Activated CD8-positive, alpha-beta memory T cell treated with anti-CD3 and anti-CD28 coated beads, Interleukin-2, amount 50 U/mL, for 4 hours (primary cell): ENCODE data around the gene GALNT5.

Source experiments
- DNase-seq: peaks from one replicate; pipeline ENCODE4 v3.0.0-alpha.2; 2020

Gene GALNT5

GRCh38 chr2:157292853-157293252 lies 35.3 kb downstream of the GALNT5 start:
- DNase-seq = no peak

DNA sequence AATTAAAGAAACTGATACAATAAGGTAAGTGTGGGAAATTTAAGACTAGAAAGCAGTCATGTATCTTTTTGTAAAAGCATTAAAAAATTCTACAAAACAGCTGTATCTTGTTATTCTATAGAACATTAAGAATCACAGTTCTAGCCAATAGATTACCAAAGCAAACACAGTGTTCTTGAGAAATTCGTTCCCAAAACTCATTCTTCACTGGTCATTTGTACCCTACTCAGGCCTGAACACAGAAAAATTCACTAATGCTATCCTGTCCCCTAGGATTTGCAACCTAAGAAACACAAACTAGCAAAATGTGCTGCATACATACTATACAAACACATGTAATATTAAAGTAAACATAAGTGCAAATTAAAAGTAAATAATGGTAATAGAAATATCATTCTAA lies 39.0 kb downstream of the GALNT5 start:
- no peak for DNase-seq

- DNase-seq = no peak
These were observed 39.5 kb downstream of the GALNT5 start for GRCh38 chr2:157296958-157297357.

DNA sequence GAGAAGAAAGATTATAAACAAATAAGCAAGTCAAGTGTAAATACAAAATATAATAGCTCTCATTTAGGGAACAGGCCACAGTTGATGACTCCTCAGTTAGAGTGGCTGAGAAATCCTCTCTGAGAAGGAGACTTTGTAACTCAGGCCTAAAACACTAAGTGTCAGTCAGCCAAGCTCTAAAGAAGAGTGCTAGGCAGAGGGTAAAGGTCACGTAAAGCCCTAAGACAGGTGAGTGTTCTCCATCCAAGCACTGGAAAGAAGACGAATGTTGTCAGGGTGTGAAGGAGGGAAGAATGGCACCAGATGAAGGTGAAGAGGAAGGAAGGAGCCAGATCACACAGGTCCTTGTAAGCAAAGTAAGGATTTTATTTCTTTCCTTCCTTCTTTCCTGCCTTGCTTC lies 43.8 kb downstream of the GALNT5 start:
- no peak for DNase-seq

DNA sequence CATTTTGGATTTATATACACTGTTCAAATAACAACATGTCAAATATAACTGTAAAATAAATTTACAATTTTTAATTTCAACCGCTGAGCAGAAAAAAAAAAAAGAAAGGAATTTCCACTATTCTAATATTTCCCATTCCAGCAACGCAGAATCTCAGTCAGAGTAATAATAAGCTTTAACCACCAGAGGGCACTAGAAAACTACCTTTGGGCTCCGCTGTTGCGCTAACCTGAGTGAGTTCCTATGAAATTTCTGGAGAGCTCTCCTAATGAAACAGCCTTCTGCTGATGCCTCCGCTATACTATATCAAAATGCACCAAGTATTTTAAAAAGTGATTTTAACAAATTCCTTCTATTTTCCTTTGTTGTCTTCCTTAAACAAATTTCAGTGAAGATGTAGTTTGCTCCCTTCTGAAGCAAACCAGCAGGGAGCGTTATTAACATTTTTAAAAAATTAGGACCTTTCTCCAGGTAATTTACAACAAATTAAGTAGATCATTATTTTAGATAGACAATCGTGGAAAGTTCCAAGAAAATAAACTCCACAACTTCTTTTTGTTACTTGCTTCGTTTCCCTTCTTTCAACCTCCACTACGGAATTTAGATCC lies 45.1 kb downstream of the GALNT5 start:
- DNase-seq = peak; percentile 17

GRCh38 chr2:157303612-157304011 lies 46.1 kb downstream of the GALNT5 start:
- no peak for DNase-seq

DNA sequence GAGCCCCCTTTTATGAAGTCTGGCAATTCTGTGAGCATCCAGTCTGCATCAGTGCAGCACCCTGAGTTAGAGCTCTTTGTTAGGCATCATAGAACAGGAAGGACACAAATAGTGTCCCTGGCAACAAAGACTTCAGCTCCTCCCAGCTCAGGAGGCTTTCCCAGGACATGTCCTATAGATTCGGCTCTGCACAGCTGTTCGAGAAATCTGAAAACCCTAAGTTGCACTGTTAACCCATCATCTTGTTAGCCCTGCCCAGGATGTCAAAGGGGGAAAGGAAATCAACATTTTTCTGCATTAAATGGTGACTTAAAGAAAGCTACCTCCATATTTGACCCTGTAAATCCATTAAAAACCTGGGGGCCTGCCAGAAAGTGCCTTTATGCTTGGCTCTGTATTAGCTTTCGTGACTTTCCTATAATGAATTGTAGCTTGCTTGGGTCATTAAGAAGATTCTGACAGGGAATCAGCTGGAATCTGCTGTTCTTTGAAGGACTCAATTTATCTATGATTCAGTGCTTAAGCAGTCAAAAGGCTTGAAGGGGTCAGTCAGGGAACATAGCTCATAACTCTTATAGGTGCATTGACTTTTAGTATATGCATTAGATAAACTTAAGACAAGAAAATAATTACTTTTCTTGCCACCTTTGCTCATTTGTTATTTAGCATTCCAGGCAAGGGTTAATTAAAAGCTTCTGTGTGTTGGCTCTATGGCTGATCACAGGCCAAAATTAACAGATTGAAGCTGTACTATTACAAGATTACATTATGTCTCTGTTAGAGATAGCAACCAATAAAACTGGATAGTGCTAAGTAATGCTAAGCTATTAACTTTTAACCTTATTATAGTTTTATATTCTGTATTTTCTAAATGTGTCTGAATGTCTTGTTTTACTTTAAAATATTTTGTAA lies 47.6 kb downstream of the GALNT5 start:
- DNase-seq = no peak

GRCh38 chr2:157305723-157306110 lies 48.2 kb downstream of the GALNT5 start:
- DNase-seq = no peak

- no peak for DNase-seq
These were observed 49.5 kb downstream of the GALNT5 start for GRCh38 chr2:157307021-157307420.

- no peak for DNase-seq
These were observed 52.4 kb downstream of the GALNT5 start for GRCh38 chr2:157309878-157310277.

- no peak for DNase-seq
These were observed 54.2 kb downstream of the GALNT5 start for GRCh38 chr2:157311706-157312105.

DNA sequence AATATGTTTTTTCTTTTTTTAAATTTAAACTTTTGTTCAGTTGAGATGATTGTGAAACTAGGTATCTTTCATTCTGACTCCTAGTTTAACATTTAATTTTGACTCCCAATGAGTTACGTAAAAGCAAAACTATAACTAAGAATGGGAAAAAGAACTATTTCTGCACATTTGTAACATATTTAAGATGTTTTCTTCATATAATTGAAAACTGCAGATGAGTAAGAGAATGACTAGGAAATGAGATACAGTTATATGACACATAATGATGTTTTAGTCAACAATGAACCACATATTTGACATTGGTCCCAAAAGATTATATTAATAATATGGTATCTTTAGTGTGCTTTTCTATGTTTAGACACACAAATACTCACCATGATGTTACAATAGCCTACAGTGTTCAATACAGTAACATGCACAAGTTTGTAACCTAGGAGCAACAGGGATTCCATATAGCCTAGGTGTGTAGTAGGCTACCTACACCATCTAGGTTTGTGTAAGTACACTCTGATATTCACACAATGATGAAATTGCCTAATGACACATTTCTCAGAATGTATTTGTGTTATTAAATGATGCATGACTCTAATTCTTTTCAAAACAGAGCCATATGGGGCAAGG lies 55.5 kb downstream of the GALNT5 start:
- DNase-seq = no peak

GRCh38 chr2:157315901-157316300 lies 58.4 kb downstream of the GALNT5 start:
- no peak for DNase-seq

GRCh38 chr2:157318884-157319283 lies 61.4 kb downstream of the GALNT5 start:
- DNase-seq = no peak

- no peak for DNase-seq
These were observed 62.3 kb downstream of the GALNT5 start for GRCh38 chr2:157319795-157320194.

DNA sequence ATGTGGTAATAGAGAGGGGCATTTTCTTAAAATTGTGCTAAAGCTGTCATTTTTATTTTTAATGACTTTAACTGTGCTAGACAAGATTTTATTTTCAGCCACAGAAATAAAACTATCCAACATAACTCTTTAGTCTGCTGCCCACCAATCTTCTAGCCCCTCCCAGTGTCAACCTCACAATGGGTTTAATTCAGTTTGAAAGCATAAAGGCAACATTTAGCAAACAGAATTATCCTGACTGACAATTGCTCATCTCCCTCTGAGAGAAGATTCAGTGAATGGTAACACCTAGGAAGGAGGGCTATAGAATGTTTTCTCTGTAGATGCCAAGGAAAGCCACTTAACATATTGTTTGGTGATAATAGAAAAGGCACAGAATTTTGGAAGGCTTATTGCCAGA lies 62.9 kb downstream of the GALNT5 start:
- DNase-seq = no peak

GRCh38 chr2:157321466-157321865 lies 64.0 kb downstream of the GALNT5 start:
- no peak for DNase-seq

DNA sequence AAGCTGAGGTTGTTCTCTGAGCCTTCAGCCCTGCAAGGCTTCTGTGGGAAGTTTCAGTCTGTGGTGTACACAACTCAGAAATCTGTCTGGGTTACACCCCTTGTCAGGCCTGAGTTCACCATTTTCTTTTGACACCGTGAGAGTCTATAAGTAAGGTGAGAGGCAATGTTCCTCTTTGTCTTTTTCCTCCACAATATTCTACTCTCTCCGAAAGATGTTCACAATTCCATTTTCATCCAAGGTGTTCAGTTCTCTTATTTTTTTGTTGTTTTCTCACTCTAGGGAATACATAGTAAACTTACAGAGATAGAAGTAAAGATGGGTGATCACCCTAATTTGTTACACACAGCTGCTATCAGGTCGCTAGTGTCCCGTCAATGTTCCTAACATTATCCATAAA lies 64.9 kb downstream of the GALNT5 start:
- no peak for DNase-seq

DNA sequence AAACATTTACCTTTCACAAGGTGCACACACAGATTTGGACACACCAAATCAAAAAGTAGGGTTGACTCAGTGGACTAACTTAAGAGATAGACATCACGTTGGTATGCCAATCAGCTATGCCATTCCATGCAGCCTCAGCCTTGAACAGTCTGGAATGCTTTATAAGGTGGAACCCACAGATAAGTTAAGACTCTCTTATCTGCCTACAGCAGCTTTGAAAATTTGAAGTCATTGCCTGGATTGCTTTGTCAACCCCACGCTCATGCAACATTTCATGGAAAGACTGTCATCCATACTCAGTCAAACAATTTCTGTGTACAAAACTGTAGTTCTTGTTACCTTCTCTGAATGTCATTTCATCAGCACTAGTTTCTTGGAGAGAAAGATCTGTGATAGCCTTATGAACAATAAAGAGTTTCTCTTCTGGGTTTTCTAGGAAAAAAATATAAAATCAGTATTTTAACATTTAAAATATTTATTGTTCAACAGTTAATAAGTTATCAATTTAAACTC lies 66.9 kb downstream of the GALNT5 start:
- DNase-seq = no peak

DNA sequence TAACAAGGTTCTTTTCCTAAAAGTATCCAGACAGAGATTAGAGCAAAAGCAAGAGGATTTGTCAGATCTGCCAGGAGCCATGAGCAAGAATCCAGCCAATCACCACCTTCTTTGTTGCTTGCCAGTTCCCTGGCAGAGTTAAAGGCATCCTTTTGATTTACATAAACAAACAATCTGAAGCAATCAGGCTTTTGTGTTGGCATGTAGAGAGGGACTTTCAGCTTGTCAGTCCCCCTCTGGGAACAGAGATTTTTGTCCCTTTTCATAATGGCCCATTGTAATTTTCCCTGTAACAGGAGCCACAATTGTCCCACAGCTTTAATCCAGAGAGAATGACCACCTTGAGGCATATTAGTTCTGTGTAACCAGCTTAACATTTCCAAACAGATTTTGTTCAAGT lies 68.3 kb downstream of the GALNT5 start, which contains the start of gene ERMN:
Gene ERMN, minus strand, starts transcription at position 39 of the 400 bp plus-strand sequence. CDS start 182 bp downstream, outside the sequence.
- DNase-seq = no peak

- DNase-seq = no peak
These were observed 69.2 kb downstream of the GALNT5 start for GRCh38 chr2:157326698-157327097.

GRCh38 chr2:157327200-157327599 lies 69.7 kb downstream of the GALNT5 start:
- DNase-seq = no peak

DNA sequence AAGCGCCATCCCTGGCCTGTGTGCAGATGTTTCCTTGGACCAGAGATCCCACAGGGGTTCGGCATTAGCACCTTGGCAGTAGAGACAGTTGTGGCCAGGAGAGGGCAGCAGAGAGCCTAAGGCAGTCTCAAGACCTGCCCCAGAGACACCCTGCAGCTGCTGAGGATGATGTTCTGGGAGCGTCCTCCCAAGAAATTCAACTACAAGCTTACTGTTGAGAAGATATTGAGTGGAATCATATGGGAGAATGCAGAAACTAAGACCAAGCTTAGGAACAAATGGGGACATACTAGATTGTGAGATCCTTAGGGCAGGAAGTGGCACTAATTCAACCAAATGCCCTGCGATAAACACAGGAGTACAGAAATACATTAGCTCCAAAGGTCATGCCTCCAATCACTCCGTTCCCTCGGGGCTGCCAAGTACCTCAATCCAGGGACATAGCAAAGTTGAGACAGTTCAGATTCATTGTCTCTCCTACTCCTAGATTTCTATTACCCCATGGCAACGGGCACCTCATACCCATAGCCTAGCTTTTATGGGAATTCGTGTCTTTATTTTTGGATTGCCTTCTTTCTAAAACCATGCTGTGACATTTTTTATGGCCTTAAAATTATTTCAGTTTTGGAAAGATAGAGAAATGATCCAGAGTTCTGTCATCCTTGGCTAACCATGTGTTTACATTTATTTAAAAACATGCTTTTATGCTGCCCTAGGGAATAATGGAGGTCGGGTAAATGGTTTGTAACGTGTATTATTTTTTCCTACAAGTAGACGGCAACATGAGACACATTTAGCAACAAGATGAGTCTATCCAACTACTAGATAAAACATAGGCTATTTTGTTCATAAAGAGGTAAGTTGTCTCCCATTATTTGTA lies 70.4 kb downstream of the GALNT5 start:
- DNase-seq = peak; percentile 92
